CD4-positive, alpha-beta memory T cell (primary cell): Measurements from ENCODE around the gene SMCR8. TPM values are rescaled to one million over a fixed set of nuclear protein-coding genes. Genes with fewer than 3 reads are reported as not detected.
A peak's percentile ranks its signal among the peaks of the same experiment; 100 is the strongest.
"Not testable (repeated sequence)": the region's sequence is repeated elsewhere in the genome, so short reads cannot be mapped to it uniquely, and the experiment has no call there.

Experiments used
- CTCF ChIA-PET: fragments of 350-600 bp; sonication (Branson Sonifier 250); formaldehyde crosslinking; loops from one replicate; lab custom pipeline; 2021; ENCODE audit warnings: inconsistent platforms; ENCODE audit not compliant: partially characterized antibody; lab: Charles Lee
- POLR2A ChIA-PET: fragments of 350-600 bp; sonication (Branson Sonifier 250); formaldehyde crosslinking; loops from one replicate; lab custom pipeline; 2021; ENCODE audit not compliant: partially characterized antibody; lab: Charles Lee
- DNase-seq, 5 donors: peaks; one replicate each; pipeline versions ENCODE4 v3.0.0 to v3.0.0-alpha.2; 2020 to 2022; ENCODE audit warnings: mixed read lengths in 1 of 5
- H3K27ac ChIP-seq: one replicate; pipeline ENCODE4 v1.7.0; 2013; ENCODE audit warnings: low read depth, low read length
- H3K27me3 ChIP-seq: 2 replicates; pipeline ENCODE4 v1.7.0; 2013; ENCODE audit warnings: mild to moderate bottlenecking, low read length, moderate library complexity; ENCODE audit not compliant: insufficient read depth
- H3K36me3 ChIP-seq: 2 replicates; pipeline ENCODE4 v1.7.0; 2013; ENCODE audit warnings: mild to moderate bottlenecking, low read length, moderate library complexity; ENCODE audit not compliant: insufficient read depth
- H3K4me1 ChIP-seq: 2 replicates; pipeline ENCODE4 v1.7.0; 2013; ENCODE audit warnings: mild to moderate bottlenecking, low read length, moderate library complexity; ENCODE audit not compliant: insufficient read depth
- H3K4me3 ChIP-seq, 2 donors: one replicate each; pipeline ENCODE4 v1.7.0; 2013; ENCODE audit warnings: low read length in 2 of 2, mild to moderate bottlenecking in 1 of 2
- H3K9me3 ChIP-seq, 2 donors: one replicate each; pipeline ENCODE4 v1.7.0; 2013; ENCODE audit warnings: low read length in 2 of 2, control low read depth in 1 of 2; ENCODE audit not compliant: control insufficient read depth in 1 of 2
- H3K27ac Mint-ChIP-seq, 7 donors: one replicate each; pipeline ENCODE4 v1.8.0; 2020 to 2021; ENCODE audit warnings: mixed read lengths in 7 of 7, mild to moderate bottlenecking in 6 of 7, inconsistent platforms in 3 of 7, moderate library complexity in 3 of 7
- H3K27me3 Mint-ChIP-seq, 2 donors: one replicate each; pipeline ENCODE4 v1.8.0; 2020 to 2021; ENCODE audit warnings: mixed read lengths in 2 of 2
- H3K36me3 Mint-ChIP-seq, 2 donors: one replicate each; pipeline ENCODE4 v1.8.0; 2020 to 2021; ENCODE audit warnings: mixed read lengths in 2 of 2, inconsistent platforms in 1 of 2, mild to moderate bottlenecking in 1 of 2
- H3K4me1 Mint-ChIP-seq, 4 donors: one replicate each; pipeline ENCODE4 v1.8.0; 2020 to 2021; ENCODE audit warnings: mixed read lengths in 4 of 4, mild to moderate bottlenecking in 1 of 4
- H3K4me3 Mint-ChIP-seq, 8 donors: one replicate each; pipeline ENCODE4 v1.8.0; 2020 to 2021; ENCODE audit warnings: mixed read lengths in 8 of 8, mild to moderate bottlenecking in 7 of 8, moderate library complexity in 6 of 8, inconsistent platforms in 3 of 8
- H3K9me3 Mint-ChIP-seq, 8 donors: one replicate each; pipeline ENCODE4 v1.8.0; 2020 to 2021; ENCODE audit warnings: mixed read lengths in 8 of 8, mild to moderate bottlenecking in 5 of 8, inconsistent platforms in 3 of 8, moderate library complexity in 1 of 8
- intact Hi-C: fragments of 100-400 bp; cut with micrococcal nuclease; formaldehyde crosslinking; loops from one replicate; pipeline ENCODE4 v1.15.1; 2023
- polyA plus RNA-seq, 2 donors: library from polyadenylated mRNA; unstranded; fragments of 300-500 nt; fragmentation: Illumina TruSeq; gene quantifications; one replicate each; pipeline ENCODE4 v1.2.3, GENCODE V29; 2021
- total RNA-seq, 2 experiments: library from RNA; stranded (reverse); gene quantifications; one replicate each; pipeline ENCODE4 v1.2.3, GENCODE V29; 2021

Gene SMCR8
- total and polyA plus RNA-seq, 4 experiments from 2014 or later, result 0.47 to 51.3 (median 27.4) TPM

GRCh38 chr17:18278867-18279266 is 36.2 kb upstream of the SMCR8 start:
- Histone ChIP-seq H3K9me3 (no peaks in the 10 kb centered on the region), H3K36me3 (peaks cover 61% of the 10 kb centered on the region), H3K4me1 (no peaks in the 10 kb centered on the region), H3K27ac (no peak overlapping the region), H3K27me3 (no peaks in the 10 kb centered on the region), H3K4me3 (no peak overlapping the region)
- ChIA-PET CTCF (no interaction called here), POLR2A (no interaction called here)
- Mint-ChIP-seq H3K4me1 (no peaks in the 10 kb centered on the region), H3K9me3 (no peaks in the 10 kb centered on the region), H3K27ac (no peak overlapping the region), H3K36me3 (peaks cover 24 to 58% of the 10 kb centered on the region in 2 donors), H3K27me3 (no peaks in the 10 kb centered on the region), H3K4me3 (no peak overlapping the region)
- no peak for DNase-seq
- intact Hi-C loops, result no loop called here

GRCh38 chr17:18280249-18280648 is 34.8 kb upstream of the SMCR8 start:
- Histone ChIP-seq H3K4me3 (no peak overlapping the region), H3K27me3 (no peaks in the 10 kb centered on the region), H3K9me3 (no peaks in the 10 kb centered on the region), H3K27ac (no peak overlapping the region), H3K4me1 (no peaks in the 10 kb centered on the region), H3K36me3 (peaks cover 69% of the 10 kb centered on the region)
- no peak overlapping the region for H3K4me3 Mint-ChIP-seq
- no peaks in the 10 kb centered on the region for H3K4me1 Mint-ChIP-seq
- intact Hi-C loops, result no loop called here
- no peak overlapping the region for H3K27ac Mint-ChIP-seq
- H3K9me3 Mint-ChIP-seq, result no peaks in the 10 kb centered on the region
- peaks cover 34 to 65% of the 10 kb centered on the region in 2 donors for H3K36me3 Mint-ChIP-seq
- POLR2A ChIA-PET, result no interaction called here
- CTCF ChIA-PET, result no interaction called here
- no peaks in the 10 kb centered on the region for H3K27me3 Mint-ChIP-seq
- DNase-seq, result no peak

GRCh38 chr17:18280766-18281371 is 34.2 kb upstream of the SMCR8 start:
- intact Hi-C loops, result no loop called here
- Mint-ChIP-seq H3K4me1 (no peaks in the 10 kb centered on the region), H3K4me3 (no peak overlapping the region), H3K27ac (no peak overlapping the region), H3K36me3 (peaks cover 39 to 72% of the 10 kb centered on the region in 2 donors), H3K27me3 (no peaks in the 10 kb centered on the region), H3K9me3 (no peaks in the 10 kb centered on the region)
- Histone ChIP-seq H3K9me3 (no peaks in the 10 kb centered on the region), H3K27me3 (no peaks in the 10 kb centered on the region), H3K4me3 (no peak overlapping the region), H3K36me3 (peaks cover 75% of the 10 kb centered on the region), H3K27ac (no peak overlapping the region), H3K4me1 (no peaks in the 10 kb centered on the region)
- ChIA-PET POLR2A (no interaction called here), CTCF (no interaction called here)
- no peak for DNase-seq

- no peak for DNase-seq
- Histone ChIP-seq H3K4me1 (no peaks in the 10 kb centered on the region), H3K27me3 (no peaks in the 10 kb centered on the region), H3K36me3 (peaks cover 68% of the 10 kb centered on the region), H3K4me3 (no peak overlapping the region), H3K9me3 (no peaks in the 10 kb centered on the region), H3K27ac (no peak overlapping the region)
- Mint-ChIP-seq H3K36me3 (peaks cover 43 to 70% of the 10 kb centered on the region in 2 donors), H3K27ac (peak overlapping the region in 1 of 7 donors; percentile 47), H3K4me3 (no peak overlapping the region), H3K27me3 (no peaks in the 10 kb centered on the region), H3K9me3 (no peaks in the 10 kb centered on the region), H3K4me1 (no peaks in the 10 kb centered on the region)
- ChIA-PET CTCF (no interaction called here), POLR2A (no interaction called here)
- intact Hi-C loops, result no loop called here
Observed at GRCh38 chr17:18281788-18282187, 33.3 kb upstream of the SMCR8 start.

GRCh38 chr17:18285296-18285695 is 29.8 kb upstream of the SMCR8 start:
- intact Hi-C loops, result no loop called here
- no peaks in the 10 kb centered on the region for H3K9me3 Mint-ChIP-seq
- Histone ChIP-seq H3K4me1 (no peaks in the 10 kb centered on the region), H3K9me3 (no peaks in the 10 kb centered on the region), H3K27ac (no peak overlapping the region), H3K4me3 (no peak overlapping the region), H3K36me3 (peaks cover 63% of the 10 kb centered on the region), H3K27me3 (no peaks in the 10 kb centered on the region)
- POLR2A ChIA-PET, result no interaction called here
- no peak overlapping the region for H3K27ac Mint-ChIP-seq
- no peaks in the 10 kb centered on the region for H3K27me3 Mint-ChIP-seq
- H3K4me3 Mint-ChIP-seq, result no peak overlapping the region
- no peak for DNase-seq
- CTCF ChIA-PET, result interaction anchor here (0.7 to 1.1 kb wide), 2 partner anchors 11 to 1307 kb away, joined by 3 read pairs; no protein-coding TSS in a partner anchor
- peaks cover 52 to 79% of the 10 kb centered on the region in 2 donors for H3K36me3 Mint-ChIP-seq
- no peaks in the 10 kb centered on the region for H3K4me1 Mint-ChIP-seq

GRCh38 chr17:18291718-18292540 is 23.2 kb upstream of the SMCR8 start:
- H3K4me3 Mint-ChIP-seq, result no peak overlapping the region
- no peaks in the 10 kb centered on the region for H3K4me1 ChIP-seq
- H3K36me3 Mint-ChIP-seq, result peaks cover 36 to 66% of the 10 kb centered on the region in 2 donors
- H3K4me3 ChIP-seq, result no peak overlapping the region
- no peaks in the 10 kb centered on the region for H3K4me1 Mint-ChIP-seq
- H3K27me3 Mint-ChIP-seq, result no peaks in the 10 kb centered on the region
- no peak overlapping the region for H3K27ac ChIP-seq
- intact Hi-C loops, result no loop called here
- H3K9me3 Mint-ChIP-seq, result no peaks in the 10 kb centered on the region
- H3K27me3 ChIP-seq, result no peaks in the 10 kb centered on the region
- no peak for DNase-seq
- peaks cover 42% of the 10 kb centered on the region for H3K36me3 ChIP-seq
- POLR2A ChIA-PET, result no interaction called here
- H3K9me3 ChIP-seq, result no peaks in the 10 kb centered on the region
- peak overlapping the region in 3 of 7 donors; percentile 23 to 47 (median 31) for H3K27ac Mint-ChIP-seq
- CTCF ChIA-PET, result no interaction called here

- CTCF ChIA-PET, H3K9me3 Mint-ChIP-seq, H3K27me3 Mint-ChIP-seq, H3K9me3 ChIP-seq, DNase-seq, H3K4me3 ChIP-seq, H3K27ac Mint-ChIP-seq, H3K27me3 ChIP-seq, H3K27ac ChIP-seq, H3K4me1 Mint-ChIP-seq, H3K4me1 ChIP-seq, H3K4me3 Mint-ChIP-seq, POLR2A ChIA-PET, intact Hi-C loops: not testable (repeated sequence)
- H3K36me3 ChIP-seq, result peaks cover 36% of the 10 kb centered on the region
- peaks cover 39 to 53% of the 10 kb centered on the region in 2 donors for H3K36me3 Mint-ChIP-seq
Observed at GRCh38 chr17:18298061-18298460, 17.0 kb upstream of the SMCR8 start.
